ENCODE data around the gene POLG2. TPM values are rescaled to one million over a fixed set of nuclear protein-coding genes. Genes with fewer than 3 reads are reported as not detected.

The POLG2 gene
- total and polyA plus RNA-seq, 2 of the 8 experiments (the other 6 are each of a cell fraction or from before 2014, with no cell fraction given) = 9.7 to 34.3 TPM

- no peak overlapping the region for H4K5ac ChIP-seq (ENCODE audit: insufficient read length, low read depth, low read length)
- H2BK120ac ChIP-seq (replicated peaks; ENCODE audit: low read depth, low read length) = no peak overlapping the region
- no peak overlapping the region for H3K4me3 ChIP-seq (ENCODE audit: extremely low read depth in 1 of 4, insufficient read depth in 2 of 4, low read depth in 3 of 4, low read length in 4 of 4)
- H4K91ac ChIP-seq (replicated peaks; ENCODE audit: insufficient read length, low read length) = no peak overlapping the region
- peaks cover 25 to 37% of the 10 kb centered on the region in 2 experiments for H3K9me3 ChIP-seq (ENCODE audit: insufficient read depth in 2 of 2, low read depth in 1 of 2, low read length in 1 of 2)
- WGBS, 2 experiments (ENCODE audit: extremely low coverage in 1 of 2, insufficient coverage in 1 of 2, insufficient read length in 1 of 2, insufficient replicate concordance in 2 of 2, low coverage in 1 of 2, low lambda C conversion rate in 2 of 2, missing lambda C conversion rate in 1 of 2) = 85% methylated on average over 2 of the region's 2 CpGs; no CpG with 5 or more reads in 1 of the 2 experiments
- H2AFZ ChIP-seq (ENCODE audit: low read length) = no peak overlapping the region
- no peak overlapping the region for H3K9ac ChIP-seq (replicated peaks in 1 of 4; ENCODE audit: extremely low read depth in 1 of 4, low read depth in 3 of 4, low read length in 3 of 4)
- no peaks in the 10 kb centered on the region for H3K4me1 ChIP-seq (replicated peaks in 1 of 4; ENCODE audit: control insufficient read depth in 3 of 4, insufficient read depth in 4 of 4, low read length in 3 of 4)
- H3K4me2 ChIP-seq (ENCODE audit: insufficient read depth in 1 of 2, low read depth in 2 of 2, low read length in 2 of 2) = no peak overlapping the region
- TF ChIP-seq RFX5 (IDR thresholded peaks at IDR 0.05; ENCODE audit: borderline replicate concordance, low read depth, low read length) (no peak), CTCF (IDR thresholded peaks at IDR 0.05; ENCODE audit: control extremely low read depth in 1 of 3, insufficient read depth in 1 of 3, low read depth in 1 of 3, low read length in 3 of 3) (no peak), POU5F1 (IDR thresholded peaks at IDR 0.05; ENCODE audit: low read depth, low read length) (no peak), POLR2A (IDR thresholded peaks at IDR 0.05; ENCODE audit: control extremely low read depth in 1 of 2, low read depth in 2 of 2, low read length in 2 of 2) (no peak), SIN3A (conservative IDR thresholded peaks at IDR 0.05 in 1 of 2, IDR thresholded peaks at IDR 0.05 in 1 of 2; ENCODE audit: low read depth in 1 of 2, low read length in 2 of 2) (no peak), BACH1 (IDR thresholded peaks at IDR 0.05; ENCODE audit: low read length) (no peak)
- H2BK5ac ChIP-seq (ENCODE audit: low read depth, low read length) = no peak overlapping the region
- DNase-seq (ENCODE audit: low read depth in 1 of 2, low spot score in 2 of 2) = no peak
- H3K4ac ChIP-seq (replicated peaks; ENCODE audit: insufficient read length, low read depth, low read length) = no peak overlapping the region
- H3K79me2 ChIP-seq (ENCODE audit: control insufficient read depth in 1 of 2, insufficient read depth in 2 of 2, low read length in 2 of 2) = no peaks in the 10 kb centered on the region
- ChIA-PET POLR2A (ENCODE audit: partially characterized antibody) (interaction anchor here (1.1 kb wide), 1 partner anchor 10 kb away, joined by 3 read pairs; no protein-coding TSS in a partner anchor), CTCF (ENCODE audit: partially characterized antibody) (interaction anchor here (0.6 to 0.9 kb wide), 2 partner anchors 39 to 574 kb away, joined by 3 read pairs; no protein-coding TSS in a partner anchor)
- no peak overlapping the region for H2BK15ac ChIP-seq (ENCODE audit: low read length)
- H3K36me3 ChIP-seq (ENCODE audit: control insufficient read depth in 2 of 4, insufficient read depth in 4 of 4, low read length in 3 of 4) = no peaks in the 10 kb centered on the region
- H3K56ac ChIP-seq (replicated peaks; ENCODE audit: insufficient read length, low read depth, low read length) = no peak overlapping the region
- H4K8ac ChIP-seq (ENCODE audit: extremely low read depth, insufficient read depth, low read length) = no peak overlapping the region
- FAIRE-seq = no peak
- H2AK5ac ChIP-seq (ENCODE audit: low read depth, low read length) = no peak overlapping the region
- H3K27me3 ChIP-seq (replicated peaks in 1 of 4; ENCODE audit: control insufficient read depth in 3 of 4, extremely low read depth in 1 of 4, insufficient read depth in 3 of 4, low read length in 3 of 4) = no peaks in the 10 kb centered on the region
- no peaks in the 10 kb centered on the region for H3K23me2 ChIP-seq (ENCODE audit: low read depth, low read length)
- H3K18ac ChIP-seq (ENCODE audit: extremely low read depth, low read length) = no peak overlapping the region
- H3K27ac ChIP-seq (ENCODE audit: low read depth, low read length) = no peak overlapping the region
- H3K23ac ChIP-seq (ENCODE audit: insufficient read length) = no peak overlapping the region
- H3K14ac ChIP-seq (ENCODE audit: insufficient read length) = no peak overlapping the region
- H2BK12ac ChIP-seq (ENCODE audit: low read depth, low read length) = no peak overlapping the region
- H4K20me1 ChIP-seq (replicated peaks in 1 of 2; ENCODE audit: control insufficient read depth in 1 of 2, insufficient read depth in 2 of 2, low read length in 2 of 2) = no peaks in the 10 kb centered on the region
- H2BK20ac ChIP-seq (ENCODE audit: low read length) = no peak overlapping the region
- H3K79me1 ChIP-seq (ENCODE audit: low read depth, low read length) = no peaks in the 10 kb centered on the region
Measured at GRCh38 chr17:64439956-64440355, 56.9 kb downstream of the POLG2 start.
